HG02588 (cell line): ENCODE data around the gene RHD.
"Not testable (repeated sequence)": the region's sequence is repeated elsewhere in the genome, so short reads cannot be mapped to it uniquely, and the experiment has no call there.

Experiments
- ATAC-seq: cut with Tn5 transposase; IDR thresholded peaks from one replicate; pipeline ENCODE4 v1.9.1; 2021; ENCODE audit warnings: mild to moderate bottlenecking, moderate library complexity; ENCODE audit not compliant: unreplicated experiment

The RHD gene

DNA sequence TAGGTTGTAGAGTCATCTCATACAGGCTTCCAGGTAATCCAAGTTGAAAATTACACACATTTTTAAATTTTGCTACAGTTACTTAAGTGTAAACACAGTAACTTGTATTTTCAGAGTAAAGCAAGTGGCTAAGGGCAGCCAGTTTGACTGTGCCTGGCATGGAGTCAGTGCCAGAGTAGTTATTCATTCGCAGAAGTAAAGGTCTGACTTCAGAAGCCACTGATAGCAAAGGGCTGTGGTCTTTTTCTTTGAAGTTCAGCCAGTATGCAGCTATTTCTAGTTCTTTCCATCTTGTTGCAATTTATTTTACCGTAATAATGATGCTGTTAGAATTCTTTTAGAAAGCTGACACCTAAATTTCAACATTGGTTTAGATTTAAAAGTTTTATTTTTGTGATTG, 75.2 kb downstream of the RHD start:
- no peak for ATAC-seq

DNA sequence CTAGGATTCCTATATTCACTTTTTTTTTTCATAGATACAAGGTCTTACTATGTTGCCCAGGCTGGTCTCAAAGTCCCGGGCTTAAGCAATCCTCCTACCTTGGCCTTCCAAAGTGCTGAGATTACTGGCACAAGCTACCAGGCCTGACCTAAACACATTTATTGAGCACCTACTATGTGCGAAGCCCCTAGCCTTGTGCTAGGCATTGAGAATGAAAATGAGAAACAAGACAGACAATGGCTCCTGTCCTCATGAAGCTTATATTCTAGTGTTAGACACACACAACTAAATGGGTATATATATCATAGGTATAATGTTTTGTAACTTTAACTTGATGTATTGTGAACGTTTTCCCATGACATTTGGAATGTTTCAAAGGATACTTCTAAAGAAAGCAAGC, 77.3 kb downstream of the RHD start:
- no peak for ATAC-seq

DNA sequence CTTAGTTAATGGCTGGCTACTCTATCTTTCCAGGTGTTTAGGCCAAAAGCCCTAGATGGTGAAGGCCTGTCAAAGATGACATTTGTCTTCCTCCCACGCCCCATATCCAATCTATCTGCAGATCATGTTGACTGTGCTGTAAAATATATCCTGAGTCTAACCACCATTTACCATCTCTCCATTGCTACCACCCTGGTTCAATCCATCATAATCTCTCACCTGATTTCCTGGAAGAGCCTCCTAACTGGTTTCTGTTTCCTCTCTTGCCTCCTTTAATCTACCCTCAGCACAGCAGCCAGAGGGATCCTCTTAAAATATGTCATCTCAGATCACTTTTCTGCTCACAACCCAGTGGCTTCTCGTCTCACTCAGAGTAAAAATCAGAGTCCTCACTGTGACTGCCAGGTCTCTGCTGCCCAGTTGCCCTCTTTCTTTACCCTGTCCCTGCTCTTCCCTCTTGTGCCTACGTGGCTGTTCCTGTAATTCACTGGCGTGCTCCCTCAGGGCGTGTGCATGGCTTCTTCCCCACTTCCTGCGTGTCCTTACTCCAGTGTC, 83.6 kb downstream of the RHD start:
- ATAC-seq: no peak

DNA sequence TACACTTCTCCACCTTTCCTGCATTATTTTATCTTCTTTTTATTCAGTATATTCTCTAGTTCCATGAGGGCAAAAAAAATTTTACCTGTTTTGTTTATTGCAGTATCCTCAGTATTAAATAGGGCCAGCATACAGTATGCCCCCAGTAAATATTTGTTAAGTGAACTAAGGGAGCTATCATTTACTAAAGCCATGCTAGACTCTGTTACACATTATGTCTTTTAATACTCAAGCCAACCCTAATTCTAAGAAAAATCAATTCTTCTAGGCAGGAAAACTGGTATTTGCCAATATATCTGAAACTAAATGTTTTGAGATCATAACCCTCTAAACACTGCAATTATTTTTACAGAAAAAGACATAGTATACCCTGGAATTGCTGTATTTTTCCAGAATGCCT, 84.1 kb downstream of the RHD start:
- ATAC-seq: no peak

DNA sequence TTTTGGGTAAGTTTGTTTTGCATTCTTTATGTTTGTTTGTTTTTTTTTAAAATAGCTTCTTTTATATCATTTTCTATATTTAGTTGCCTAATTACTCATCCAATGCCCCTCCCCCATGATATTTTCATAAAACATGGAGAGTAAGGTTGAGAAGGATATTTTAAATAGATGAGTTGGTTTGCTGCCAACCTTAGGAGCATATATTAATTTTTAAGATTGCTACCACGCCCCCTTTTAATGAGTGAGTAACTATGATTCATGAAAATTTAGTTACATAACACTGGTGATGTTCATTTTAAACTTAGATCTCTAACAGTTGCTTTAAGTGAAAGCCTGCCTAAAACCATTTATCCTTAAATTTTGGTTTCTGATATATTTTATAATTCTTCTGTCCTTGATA, 84.5 kb downstream of the RHD start:
- no peak for ATAC-seq

DNA sequence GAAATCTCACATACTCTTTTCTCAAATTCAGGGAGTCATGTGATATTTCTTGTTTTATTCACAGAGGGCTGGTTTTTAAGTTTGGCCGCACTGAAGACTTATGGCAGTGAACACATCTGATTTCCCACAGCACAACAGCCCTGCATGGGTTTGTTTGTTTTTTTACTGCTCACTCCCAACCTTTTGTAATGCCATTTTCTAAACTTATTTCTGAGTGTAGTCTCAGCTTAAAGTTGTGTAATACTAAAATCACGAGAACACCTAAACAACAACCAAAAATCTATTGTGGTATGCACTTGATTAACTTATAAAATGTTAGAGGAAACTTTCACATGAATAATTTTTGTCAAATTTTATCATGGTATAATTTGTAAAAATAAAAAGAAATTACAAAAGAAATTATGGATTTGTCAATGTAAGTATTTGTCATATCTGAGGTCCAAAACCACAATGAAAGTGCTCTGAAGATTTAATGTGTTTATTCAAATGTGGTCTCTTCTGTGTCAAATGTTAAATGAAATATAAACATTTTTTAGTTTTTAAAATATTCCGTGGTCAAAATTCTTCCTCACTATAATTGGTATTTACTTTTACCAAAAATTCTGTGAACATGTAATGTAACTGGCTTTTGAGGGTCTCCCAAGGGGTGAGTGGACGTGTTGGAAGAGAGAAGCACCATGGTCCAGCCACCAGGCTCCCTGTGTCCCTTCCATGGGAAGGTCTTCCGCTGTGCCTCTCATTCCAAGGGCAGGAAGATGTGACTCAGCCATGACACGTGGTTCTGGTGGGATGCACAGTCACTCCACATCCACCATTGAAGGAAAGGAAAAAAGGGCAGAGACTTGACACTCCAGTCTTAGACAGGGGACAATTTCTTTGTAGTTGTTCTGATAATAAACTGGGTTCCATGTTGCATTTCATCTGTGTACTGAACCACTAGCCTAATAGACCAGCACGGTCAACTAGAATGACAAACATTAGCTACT, 88.6 kb downstream of the RHD start:
- ATAC-seq: no peak

DNA sequence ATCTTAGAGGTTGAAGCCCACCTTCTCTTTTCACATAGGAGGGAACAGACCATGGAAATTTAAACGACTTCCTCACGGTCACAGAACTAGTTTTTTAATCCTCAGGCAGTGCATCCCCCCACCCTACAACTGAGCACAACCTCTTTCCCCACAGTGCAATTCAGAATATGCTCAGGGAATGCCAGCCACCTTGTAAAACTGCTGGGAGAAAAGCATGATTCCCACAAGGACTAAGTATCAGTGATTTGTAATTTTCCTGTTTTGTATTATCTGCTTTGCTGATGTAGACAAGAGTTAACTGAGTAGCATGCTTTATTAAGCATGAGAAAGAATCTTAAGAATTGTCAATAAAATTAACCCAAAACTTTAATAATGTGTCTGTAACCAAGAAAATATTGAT, 89.6 kb downstream of the RHD start:
- no peak for ATAC-seq

DNA sequence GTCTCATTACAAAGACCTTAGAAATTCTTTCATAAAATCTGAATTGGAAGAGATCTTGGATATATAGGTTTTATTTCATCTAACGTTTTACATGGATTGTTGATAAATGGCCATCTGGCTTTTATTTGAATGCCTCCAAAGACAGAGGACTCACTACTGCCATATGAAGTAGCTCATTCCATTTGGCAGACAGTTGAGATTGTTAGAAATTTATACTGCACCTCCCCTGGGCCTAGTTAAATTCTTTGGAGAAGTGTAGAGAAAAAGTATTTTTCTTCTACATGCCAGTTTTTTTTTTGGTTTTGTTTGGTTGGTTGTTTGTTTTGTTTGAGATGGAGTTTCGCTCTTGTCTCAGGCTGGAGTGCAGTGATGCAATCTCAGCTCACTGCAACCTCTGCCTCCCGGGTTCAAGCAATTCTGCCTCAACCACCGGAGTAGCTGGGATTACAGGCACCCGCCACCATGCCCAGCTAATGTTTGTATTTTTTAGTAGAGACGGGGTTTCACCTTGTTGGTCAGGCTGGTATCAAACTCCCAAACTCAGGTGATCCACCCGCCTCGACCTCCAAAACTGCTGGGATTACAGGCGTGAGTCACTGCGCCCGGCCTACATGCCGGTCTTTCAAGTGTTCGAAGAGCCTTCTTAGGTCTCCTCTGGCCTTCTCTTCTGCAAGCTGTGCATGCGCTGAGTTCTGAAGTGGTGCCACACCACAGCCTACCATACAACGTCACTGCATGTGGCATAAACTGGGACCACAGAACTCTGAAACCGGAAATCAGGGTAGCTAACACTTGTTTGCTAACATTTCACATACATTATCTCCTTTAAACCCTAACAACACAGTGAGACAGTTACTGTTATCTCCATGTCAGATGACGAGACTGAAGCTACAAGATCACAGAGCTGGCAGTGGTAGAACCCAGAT, 90.6 kb downstream of the RHD start:
- not testable (repeated sequence) for ATAC-seq

DNA sequence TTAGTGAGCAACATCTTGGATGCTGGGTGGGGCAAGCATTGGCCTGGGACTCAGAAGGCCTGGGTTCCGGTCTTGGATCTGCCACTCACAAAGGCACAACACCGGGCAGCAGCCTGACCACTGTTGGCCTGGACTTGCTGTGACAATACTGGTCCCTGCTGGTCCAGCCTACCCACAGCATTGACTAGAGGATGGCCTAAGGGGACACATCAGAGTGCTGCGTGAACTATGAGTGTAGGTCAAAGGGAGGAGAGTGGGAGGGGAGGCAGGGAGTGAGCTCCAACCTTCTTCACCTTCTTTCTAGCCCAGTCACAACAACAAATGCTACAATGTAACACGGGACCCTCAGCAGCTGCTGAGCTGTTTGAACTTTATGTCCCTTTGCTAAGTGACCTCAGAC, 96.9 kb downstream of the RHD start:
- ATAC-seq: no peak

DNA sequence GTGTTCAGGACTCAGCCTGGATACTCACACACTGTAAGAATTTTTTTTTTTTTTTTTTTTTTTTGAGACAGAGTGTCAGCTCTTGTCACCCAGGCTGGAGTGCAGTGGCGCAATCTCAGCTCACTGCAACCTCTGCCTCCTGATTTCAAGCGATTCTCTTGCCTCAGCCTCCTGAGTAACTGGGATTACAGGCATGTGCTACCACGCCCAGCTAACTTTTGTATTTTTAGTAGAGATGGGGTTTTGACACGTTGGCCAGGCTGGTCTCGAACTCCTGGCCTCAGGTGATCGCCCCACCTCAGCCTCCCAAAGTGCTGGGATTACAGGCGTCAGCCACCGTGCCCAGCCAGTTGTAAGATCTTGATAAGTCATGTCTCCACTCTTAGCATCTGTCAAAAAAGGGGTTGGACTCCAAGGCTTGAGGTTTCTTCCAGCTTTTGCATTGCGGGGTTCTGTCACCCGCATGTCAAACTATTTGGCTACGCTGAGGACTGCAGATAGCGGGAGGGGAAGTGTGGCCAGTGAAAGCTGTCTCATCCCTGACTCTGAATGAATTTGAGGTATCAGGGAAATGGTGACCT, 97.5 kb downstream of the RHD start:
- ATAC-seq: not testable (repeated sequence)

DNA sequence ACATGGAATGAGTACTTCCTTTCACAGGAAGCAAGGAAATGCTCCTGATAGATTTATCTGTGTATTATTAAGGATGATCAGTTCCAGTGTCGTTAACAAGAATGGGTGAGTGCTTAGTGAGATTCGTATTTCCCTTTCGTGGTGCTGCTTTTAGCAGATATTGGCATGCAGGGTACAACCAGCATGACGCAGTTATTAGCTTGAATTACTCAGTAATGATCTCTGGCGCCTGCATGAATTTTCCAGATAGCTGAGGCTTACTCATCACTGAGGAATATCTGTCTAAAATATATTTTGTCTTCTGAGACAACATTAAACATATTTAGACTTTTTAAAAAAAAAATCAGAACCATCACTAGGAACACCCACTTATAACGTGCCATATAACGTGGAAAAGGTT, 99.4 kb downstream of the RHD start:
- ATAC-seq: not testable (repeated sequence)

DNA sequence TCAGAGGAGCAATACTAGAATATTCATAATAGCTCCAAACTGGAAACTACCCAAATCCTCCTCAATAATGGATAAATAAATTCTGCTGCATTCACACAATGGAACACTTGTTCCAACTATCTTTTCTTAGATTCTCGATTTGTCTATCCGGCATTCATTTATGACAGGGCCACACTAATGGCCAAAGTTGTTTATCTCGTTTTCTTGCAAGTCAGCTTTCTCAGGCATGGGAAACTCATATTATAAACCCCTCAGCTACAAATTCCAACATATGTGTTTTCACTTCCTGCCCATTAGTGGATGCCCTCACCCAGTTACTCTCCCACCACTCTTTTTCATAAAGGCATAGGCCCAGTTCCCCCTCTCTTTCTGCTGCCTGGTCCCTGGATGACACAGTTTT, 106.1 kb downstream of the RHD start:
- not testable (repeated sequence) for ATAC-seq
